GM23248 (cell line): ENCODE measurements around the gene GRIP2. TPM values are rescaled to one million over a fixed set of nuclear protein-coding genes. Genes with fewer than 3 reads are reported as not detected.

Source experiments
- DNase-seq: peaks from one replicate; pipeline ENCODE4 v3.0.0-alpha.2; 2015
- H2AFZ ChIP-seq: fragments of 200-600 bp; sonication (generic); 2 replicates; pipeline ENCODE4 v1.6.1; 2016; ENCODE audit warnings: antibody characterized with exemption
- H3F3A ChIP-seq: fragments of 200-600 bp; sonication (generic); 2 replicates; pipeline ENCODE4 v1.6.1; 2016; ENCODE audit warnings: mild to moderate bottlenecking, antibody characterized with exemption, mixed run types; ENCODE audit not compliant: insufficient read depth
- H3K27ac ChIP-seq: fragments of 200-600 bp; sonication (generic); 2 replicates; pipeline ENCODE4 v1.5.1; 2016; ENCODE audit warnings: mild to moderate bottlenecking
- H3K27me3 ChIP-seq: fragments of 200-600 bp; sonication (generic); replicated peaks from 2 replicates; pipeline ENCODE4 v1.6.1; 2016; ENCODE audit warnings: mild to moderate bottlenecking; ENCODE audit not compliant: insufficient read depth
- H3K36me3 ChIP-seq: fragments of 200-600 bp; sonication (generic); 2 replicates; pipeline ENCODE4 v1.6.1; 2016; ENCODE audit warnings: low read depth, mild to moderate bottlenecking
- H3K4me1 ChIP-seq: fragments of 200-600 bp; sonication (generic); 2 replicates; pipeline ENCODE4 v1.6.1; 2016; ENCODE audit warnings: mild to moderate bottlenecking; ENCODE audit not compliant: insufficient read depth
- H3K4me2 ChIP-seq: fragments of 200-600 bp; sonication (generic); one replicate; pipeline ENCODE4 v1.6.1; 2016; ENCODE audit warnings: mild to moderate bottlenecking; ENCODE audit not compliant: unreplicated experiment
- H3K4me3 ChIP-seq: fragments of 200-600 bp; sonication (generic); 2 replicates; pipeline ENCODE4 v1.5.1; 2016; ENCODE audit warnings: mild to moderate bottlenecking
- H3K79me2 ChIP-seq: fragments of 200-600 bp; sonication (generic); 2 replicates; pipeline ENCODE4 v1.6.1; 2016; ENCODE audit warnings: mild to moderate bottlenecking; ENCODE audit not compliant: insufficient read depth
- H3K9ac ChIP-seq: fragments of 200-600 bp; sonication (generic); 2 replicates; pipeline ENCODE4 v1.6.1; 2016; ENCODE audit warnings: mild to moderate bottlenecking
- H3K9me2 ChIP-seq: fragments of 200-600 bp; sonication (generic); 2 replicates; pipeline ENCODE4 v1.6.1; 2016; ENCODE audit warnings: mixed run types, mild to moderate bottlenecking, moderate library complexity; ENCODE audit not compliant: insufficient read depth
- H3K9me3 ChIP-seq: fragments of 200-600 bp; sonication (generic); one replicate; pipeline ENCODE4 v1.6.1; 2017; ENCODE audit warnings: low read depth
- H4K20me1 ChIP-seq: fragments of 200-600 bp; sonication (generic); 2 replicates; pipeline ENCODE4 v1.6.0; 2016; ENCODE audit not compliant: insufficient read depth
- EZH2 ChIP-seq: fragments of 200-600 bp; sonication (generic); IDR thresholded peaks from 2 replicates; pipeline ENCODE4 v1.6.1; 2018; ENCODE audit warnings: antibody characterized with exemption, mild to moderate bottlenecking; ENCODE audit not compliant: insufficient read depth, poor library complexity, severe bottlenecking
- EZH2phosphoT487 ChIP-seq: fragments of 200-600 bp; sonication (generic); IDR thresholded peaks from 2 replicates; pipeline ENCODE4 v1.6.1; 2018; ENCODE audit warnings: antibody characterized with exemption, moderate library complexity, mild to moderate bottlenecking, low read depth; ENCODE audit not compliant: insufficient read depth
- WGBS, 2 experiments: methylation state at CpG; one replicate each; pipeline ENCODE4 v1.1.6; 2015 to 2017; ENCODE audit warnings: low lambda C conversion rate in 2 of 2, low coverage in 1 of 2; ENCODE audit errors: missing lambda C conversion rate in 2 of 2; 5-methylcytosine and 5-hydroxymethylcytosine counted together
- in situ Hi-C: fragments of 300-500 bp; cut with MboI; formaldehyde crosslinking; loops from 2 replicates; pipeline ENCODE4 v1.15.0; 2020
- polyA plus RNA-seq: library from polyadenylated mRNA; unstranded; fragments of >200 nt; fragmentation: Nextera tagmentation; extraction: Ambion mirVana; gene quantifications from 2 replicates; pipeline ENCODE4 v1.2.1, GENCODE V29; 2016
- total RNA-seq: library from RNA; depleted of rRNA; stranded (reverse); fragments of >200 nt; shearing (Covaris generic); gene quantifications from 2 replicates; pipeline ENCODE4 v1.2.3, GENCODE V29; 2014

The GRIP2 gene
- total and polyA plus RNA-seq, 2 experiments from 2014 or later = 0.11 to 0.14 TPM

DNA sequence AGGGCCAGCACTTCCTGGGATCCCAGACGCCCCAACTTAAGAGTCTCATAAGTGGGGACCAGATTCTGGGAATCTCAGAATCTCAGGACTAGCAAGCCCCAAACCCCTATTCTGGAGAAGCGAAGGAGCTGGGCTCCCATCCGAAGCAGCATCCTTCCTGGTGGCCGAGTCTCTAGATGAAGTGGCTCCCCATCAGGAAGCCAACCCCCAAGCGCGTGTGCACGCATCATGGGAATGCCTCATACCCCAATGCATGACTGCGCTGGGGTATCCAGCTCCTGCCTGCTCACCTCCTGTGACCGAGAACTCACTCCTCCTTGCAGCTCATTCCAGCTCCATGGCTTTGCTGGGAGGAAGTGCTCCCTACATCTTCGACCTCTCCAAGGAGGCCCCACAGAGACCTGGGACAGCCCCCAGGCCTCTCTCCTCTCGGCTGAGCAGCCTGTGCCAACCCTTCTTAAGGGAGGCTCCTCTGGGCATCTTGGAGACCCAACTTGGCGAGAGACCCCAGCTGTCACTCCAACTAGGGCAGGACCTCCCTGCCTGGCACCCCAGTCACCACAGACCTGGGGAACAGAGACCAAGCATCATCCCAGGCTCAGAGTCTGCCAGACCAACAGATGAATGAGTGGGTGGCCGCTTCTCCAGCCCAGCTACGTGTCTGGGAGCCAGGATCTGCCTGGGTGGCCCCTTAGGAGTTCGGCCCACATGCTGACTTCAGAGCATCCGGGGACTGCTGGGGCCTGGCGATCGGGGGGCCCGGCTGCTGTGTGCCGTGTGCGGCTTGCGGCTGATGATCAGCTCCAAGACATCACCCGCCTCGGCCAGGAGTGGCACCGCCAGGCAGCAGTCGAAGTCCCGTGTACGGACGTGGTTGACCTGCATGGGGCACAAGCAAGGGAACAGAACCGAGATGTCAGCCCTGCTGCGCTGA lies 46.9 kb downstream of the GRIP2 start:
- no peak overlapping the region for H2AFZ ChIP-seq
- H3F3A ChIP-seq = no peaks in the 10 kb centered on the region
- H3K27me3 ChIP-seq = no peaks in the 10 kb centered on the region
- WGBS, 2 experiments = 82 to 85% methylated on average over 30 to 31 of the region's 31 CpGs
- no peaks in the 10 kb centered on the region for H3K79me2 ChIP-seq
- in situ Hi-C loops = no loop called here
- H3K36me3 ChIP-seq = no peaks in the 10 kb centered on the region
- H3K4me1 ChIP-seq = no peaks in the 10 kb centered on the region
- no peak overlapping the region for H3K4me2 ChIP-seq
- H3K27ac ChIP-seq = no peak overlapping the region
- no peak overlapping the region for H3K4me3 ChIP-seq
- no peaks in the 10 kb centered on the region for H3K9me3 ChIP-seq
- TF ChIP-seq EZH2phosphoT487 (no peak), EZH2 (no peak)
- H3K9me2 ChIP-seq = no peaks in the 10 kb centered on the region
- H3K9ac ChIP-seq = no peak overlapping the region
- H4K20me1 ChIP-seq = no peaks in the 10 kb centered on the region
- no peak for DNase-seq

DNA sequence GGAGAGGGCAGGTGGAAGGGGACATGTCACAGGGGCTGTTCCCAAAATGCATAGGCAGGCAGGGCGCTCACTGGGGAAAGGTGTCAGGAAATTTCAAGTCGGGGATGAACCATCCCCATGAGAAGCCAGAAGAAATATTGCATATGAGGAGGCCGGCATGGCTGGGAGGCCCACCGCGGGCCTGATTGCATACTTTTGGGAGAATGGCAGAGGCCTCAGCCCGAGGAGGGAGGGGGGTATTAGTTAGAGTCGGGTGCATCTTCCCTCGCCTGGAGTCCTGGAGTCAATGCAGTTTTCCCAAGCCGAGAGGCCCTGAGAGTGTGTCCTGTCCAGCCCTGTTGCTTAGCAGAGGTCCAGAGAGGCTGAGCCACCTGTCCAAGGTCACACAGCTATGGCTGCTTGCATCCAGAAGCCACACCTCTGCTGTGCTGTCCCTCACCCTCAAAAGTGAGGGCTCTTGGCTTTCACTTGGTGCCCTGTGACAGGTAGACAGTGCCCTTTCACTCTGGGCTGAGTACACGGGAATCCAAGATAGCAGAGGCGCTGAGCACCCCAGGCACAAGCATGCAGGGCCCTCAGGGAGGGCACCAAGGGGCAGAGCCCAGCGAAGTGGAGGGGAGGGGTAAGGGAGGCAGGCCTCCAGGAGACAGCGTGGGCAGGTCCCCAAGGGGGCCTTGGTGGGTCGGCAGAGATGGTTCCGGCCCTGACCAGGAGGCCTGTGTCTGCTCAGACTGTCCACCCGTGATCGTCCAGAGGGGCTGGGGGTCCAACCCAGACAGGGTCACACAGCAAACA lies 48.5 kb downstream of the GRIP2 start:
- H2AFZ ChIP-seq = no peak overlapping the region
- no peaks in the 10 kb centered on the region for H3K79me2 ChIP-seq
- H3K9me3 ChIP-seq = no peaks in the 10 kb centered on the region
- WGBS, 2 experiments = 74 to 79% methylated on average over 17 of the region's 17 CpGs
- no peaks in the 10 kb centered on the region for H3K27me3 ChIP-seq
- H4K20me1 ChIP-seq = no peaks in the 10 kb centered on the region
- no peak overlapping the region for H3K4me2 ChIP-seq
- in situ Hi-C loops = no loop called here
- no peak overlapping the region for H3K4me3 ChIP-seq
- DNase-seq = no peak
- no peak overlapping the region for H3K9ac ChIP-seq
- H3K27ac ChIP-seq = no peak overlapping the region
- H3K4me1 ChIP-seq = no peaks in the 10 kb centered on the region
- H3K9me2 ChIP-seq = no peaks in the 10 kb centered on the region
- TF ChIP-seq EZH2phosphoT487 (no peak), EZH2 (no peak)
- no peaks in the 10 kb centered on the region for H3F3A ChIP-seq
- no peaks in the 10 kb centered on the region for H3K36me3 ChIP-seq

DNA sequence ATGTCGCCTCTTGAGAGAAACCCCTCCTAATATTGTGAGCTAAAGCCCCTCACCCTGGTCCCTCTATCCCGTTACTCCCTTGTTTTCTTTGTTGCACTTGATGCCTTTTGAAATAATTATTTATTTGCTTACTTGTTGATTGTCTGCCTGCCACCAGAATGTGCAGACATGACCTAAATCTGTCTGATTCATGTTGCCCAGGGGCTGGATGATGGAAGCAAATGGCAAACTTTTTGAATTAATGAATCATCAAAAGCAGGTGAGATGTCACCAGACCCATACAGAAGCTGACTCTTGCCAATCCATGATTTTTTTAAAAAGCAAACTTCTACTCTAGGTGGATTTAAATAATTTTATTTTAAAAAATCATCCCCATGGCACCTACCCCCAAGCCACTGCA lies 49.3 kb downstream of the GRIP2 start:
- in situ Hi-C loops = no loop called here
- Histone ChIP-seq H3K9me3 (no peaks in the 10 kb centered on the region), H3K4me2 (no peak overlapping the region), H3K79me2 (no peaks in the 10 kb centered on the region), H3K9ac (no peak overlapping the region), H2AFZ (no peak overlapping the region), H3K27ac (no peak overlapping the region), H3K27me3 (no peaks in the 10 kb centered on the region), H4K20me1 (no peaks in the 10 kb centered on the region), H3K4me3 (no peak overlapping the region), H3K9me2 (no peaks in the 10 kb centered on the region), H3F3A (no peaks in the 10 kb centered on the region), H3K4me1 (no peaks in the 10 kb centered on the region), H3K36me3 (no peaks in the 10 kb centered on the region)
- WGBS, 2 experiments = 93 to 96% methylated on average over 2 of the region's 2 CpGs
- no peak for DNase-seq
- TF ChIP-seq EZH2 = no peak
- TF ChIP-seq EZH2phosphoT487 = no peak

GRCh38 chr3:14490255-14490654 lies 49.9 kb downstream of the GRIP2 start:
- in situ Hi-C loops = no loop called here
- H3F3A ChIP-seq = no peaks in the 10 kb centered on the region
- no peak overlapping the region for H2AFZ ChIP-seq

More at GRCh38 chr3:14490255-14490654, 49.9 kb downstream of the GRIP2 start:
- no peaks in the 10 kb centered on the region for H3K36me3 ChIP-seq
- no peak overlapping the region for H3K4me2 ChIP-seq
- no peak overlapping the region for H3K9ac ChIP-seq
- no peaks in the 10 kb centered on the region for H3K79me2 ChIP-seq
- H3K4me1 ChIP-seq = no peaks in the 10 kb centered on the region
- no peaks in the 10 kb centered on the region for H3K9me2 ChIP-seq
- no peaks in the 10 kb centered on the region for H3K27me3 ChIP-seq
- WGBS, 2 experiments = 86% methylated on average over 4 of the region's 4 CpGs
- no peak for DNase-seq
- no peaks in the 10 kb centered on the region for H4K20me1 ChIP-seq
- H3K27ac ChIP-seq = no peak overlapping the region
- no peak for TF ChIP-seq EZH2phosphoT487
- no peak for TF ChIP-seq EZH2
- H3K4me3 ChIP-seq = no peak overlapping the region
- no peaks in the 10 kb centered on the region for H3K9me3 ChIP-seq
